CD4-positive, alpha-beta T cell treated with Interleukin-15 for 1 hour (primary cell): ENCODE measurements around the gene CDH22.
A peak's percentile ranks its signal among the peaks of the same experiment; 100 is the strongest.

Experiments used
- DNase-seq: peaks from one replicate; pipeline ENCODE4 v3.0.0-alpha.2; 2020

The CDH22 gene

GRCh38 chr20:46132705-46133120 lies 175.6 kb downstream of the CDH22 start:
- DNase-seq = peak; percentile 54

GRCh38 chr20:46131396-46131795 lies 176.9 kb downstream of the CDH22 start:
- no peak for DNase-seq

GRCh38 chr20:46130534-46130933 lies 177.8 kb downstream of the CDH22 start:
- DNase-seq = no peak

GRCh38 chr20:46129955-46130481 lies 178.3 kb downstream of the CDH22 start:
- no peak for DNase-seq

- no peak for DNase-seq
Observed at GRCh38 chr20:46128310-46129151, 179.8 kb downstream of the CDH22 start.

GRCh38 chr20:46127396-46128010 lies 180.8 kb downstream of the CDH22 start:
- no peak for DNase-seq

GRCh38 chr20:46126440-46127056 lies 181.8 kb downstream of the CDH22 start:
- DNase-seq = no peak
